ENCODE data around the gene SDC1.

The SDC1 gene

DNA sequence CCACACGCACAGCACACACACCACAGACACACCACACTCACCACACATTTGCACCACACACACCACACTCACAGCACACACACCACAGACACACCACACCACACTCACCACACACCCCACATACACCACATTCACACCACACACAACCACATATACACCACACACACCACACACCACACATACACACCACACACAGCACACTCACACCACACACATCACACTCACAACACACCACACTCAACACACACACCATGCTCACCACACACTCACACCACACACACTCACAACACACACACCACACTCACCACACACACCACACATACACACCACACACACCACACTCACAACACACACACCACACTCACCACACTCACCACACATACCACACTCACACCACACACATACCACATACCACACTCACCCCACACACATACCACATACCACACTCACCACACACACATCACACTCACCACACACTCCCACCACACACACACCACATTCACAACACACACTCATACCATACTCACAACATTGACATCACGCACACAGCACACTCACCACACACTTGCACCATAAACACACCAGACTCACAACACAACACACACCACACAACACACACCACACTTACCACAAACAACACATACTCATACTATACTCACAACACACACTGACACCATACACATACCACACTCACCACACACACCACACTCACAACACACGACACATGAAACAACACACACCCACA, 60.0 kb downstream of the SDC1 start:
- DNase-seq (ENCODE audit: low read depth), result peak; percentile 73
- TF ChIP-seq, protein P1, sequence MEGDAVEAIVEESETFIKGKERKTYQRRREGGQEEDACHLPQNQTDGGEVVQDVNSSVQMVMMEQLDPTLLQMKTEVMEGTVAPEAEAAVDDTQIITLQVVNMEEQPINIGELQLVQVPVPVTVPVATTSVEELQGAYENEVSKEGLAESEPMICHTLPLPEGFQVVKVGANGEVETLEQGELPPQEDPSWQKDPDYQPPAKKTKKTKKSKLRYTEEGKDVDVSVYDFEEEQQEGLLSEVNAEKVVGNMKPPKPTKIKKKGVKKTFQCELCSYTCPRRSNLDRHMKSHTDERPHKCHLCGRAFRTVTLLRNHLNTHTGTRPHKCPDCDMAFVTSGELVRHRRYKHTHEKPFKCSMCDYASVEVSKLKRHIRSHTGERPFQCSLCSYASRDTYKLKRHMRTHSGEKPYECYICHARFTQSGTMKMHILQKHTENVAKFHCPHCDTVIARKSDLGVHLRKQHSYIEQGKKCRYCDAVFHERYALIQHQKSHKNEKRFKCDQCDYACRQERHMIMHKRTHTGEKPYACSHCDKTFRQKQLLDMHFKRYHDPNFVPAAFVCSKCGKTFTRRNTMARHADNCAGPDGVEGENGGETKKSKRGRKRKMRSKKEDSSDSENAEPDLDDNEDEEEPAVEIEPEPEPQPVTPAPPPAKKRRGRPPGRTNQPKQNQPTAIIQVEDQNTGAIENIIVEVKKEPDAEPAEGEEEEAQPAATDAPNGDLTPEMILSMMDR (conservative IDR thresholded peaks at IDR 0.05; ENCODE audit: low read length), result no peak
- H3K4me3 ChIP-seq (ENCODE audit: low read length), result no peak overlapping the region

DNA sequence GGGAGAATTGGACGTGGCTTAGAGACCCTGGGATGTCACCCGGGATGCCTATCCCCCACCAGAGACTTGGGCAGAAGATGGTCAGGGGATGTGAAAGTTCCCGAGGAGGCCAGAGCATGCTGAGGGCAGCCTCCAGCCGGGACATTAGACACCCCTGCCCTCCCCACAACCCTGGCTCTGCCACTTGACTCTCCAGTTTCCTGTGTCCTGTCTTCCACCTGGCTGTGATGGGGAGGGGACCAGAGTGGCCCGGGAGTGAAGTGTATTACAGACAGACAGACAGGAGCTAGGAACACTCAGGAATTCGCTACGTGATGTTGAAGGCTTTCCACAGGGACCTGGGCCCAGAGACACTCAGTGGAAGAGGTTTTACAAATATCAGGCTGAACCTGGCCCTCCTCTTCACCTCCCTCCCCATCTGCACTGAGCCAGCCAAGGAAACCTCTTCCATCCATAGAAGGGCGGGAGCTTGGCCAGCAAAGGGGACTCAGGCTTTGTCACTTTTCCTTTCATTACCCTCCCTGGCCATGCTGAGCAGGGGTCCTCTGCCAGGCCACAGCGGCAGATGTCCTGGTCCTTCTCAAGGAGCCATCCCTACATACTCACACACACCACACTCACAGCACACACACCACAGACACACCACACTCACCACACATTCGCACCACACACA, 60.7 kb downstream of the SDC1 start:
- TF ChIP-seq, protein P1 (conservative IDR thresholded peaks at IDR 0.05; ENCODE audit: low read length), result no peak
- peak; percentile 42 for DNase-seq (ENCODE audit: low read depth)

DNA sequence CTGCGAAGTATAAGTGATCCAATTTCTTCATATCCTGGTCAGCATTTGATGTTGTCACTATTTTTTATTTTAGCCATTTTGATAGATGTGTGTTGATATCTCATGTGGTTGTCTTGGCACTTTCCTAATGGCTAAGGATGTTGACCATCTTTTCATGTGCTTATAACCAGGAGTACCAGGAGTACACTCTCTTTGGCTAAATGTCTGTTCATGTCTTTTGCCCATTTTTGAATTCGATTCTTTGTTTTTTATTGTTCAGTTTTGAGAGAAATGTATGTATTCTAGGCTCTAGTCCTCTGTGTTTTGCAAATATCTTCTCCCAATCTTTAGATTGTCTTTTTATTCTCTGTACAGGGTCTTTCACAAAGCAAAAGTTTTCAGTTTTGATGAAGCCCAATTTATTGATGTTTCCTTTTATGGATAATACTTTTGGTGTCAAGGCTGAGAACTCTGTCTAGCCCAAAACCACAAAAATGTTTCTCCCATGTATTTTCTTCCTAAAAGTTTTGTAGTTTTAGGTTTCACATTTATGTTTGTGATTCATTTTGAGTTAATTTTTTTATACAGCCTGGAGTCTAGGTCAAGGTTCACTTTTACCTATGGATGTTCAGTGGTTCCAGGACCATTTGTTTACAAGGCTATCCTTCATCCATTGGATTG, 65.4 kb downstream of the SDC1 start:
- TF ChIP-seq, protein P1 (conservative IDR thresholded peaks at IDR 0.05; ENCODE audit: low read length), result no peak
- no peak overlapping the region for H3K4me3 ChIP-seq (ENCODE audit: low read length)
- peak; percentile 9 for DNase-seq (ENCODE audit: low read depth)

More for the DNA sequence above, 60.7 kb downstream of the SDC1 start:
- H3K4me3 ChIP-seq (ENCODE audit: low read length), result no peak overlapping the region

DNA sequence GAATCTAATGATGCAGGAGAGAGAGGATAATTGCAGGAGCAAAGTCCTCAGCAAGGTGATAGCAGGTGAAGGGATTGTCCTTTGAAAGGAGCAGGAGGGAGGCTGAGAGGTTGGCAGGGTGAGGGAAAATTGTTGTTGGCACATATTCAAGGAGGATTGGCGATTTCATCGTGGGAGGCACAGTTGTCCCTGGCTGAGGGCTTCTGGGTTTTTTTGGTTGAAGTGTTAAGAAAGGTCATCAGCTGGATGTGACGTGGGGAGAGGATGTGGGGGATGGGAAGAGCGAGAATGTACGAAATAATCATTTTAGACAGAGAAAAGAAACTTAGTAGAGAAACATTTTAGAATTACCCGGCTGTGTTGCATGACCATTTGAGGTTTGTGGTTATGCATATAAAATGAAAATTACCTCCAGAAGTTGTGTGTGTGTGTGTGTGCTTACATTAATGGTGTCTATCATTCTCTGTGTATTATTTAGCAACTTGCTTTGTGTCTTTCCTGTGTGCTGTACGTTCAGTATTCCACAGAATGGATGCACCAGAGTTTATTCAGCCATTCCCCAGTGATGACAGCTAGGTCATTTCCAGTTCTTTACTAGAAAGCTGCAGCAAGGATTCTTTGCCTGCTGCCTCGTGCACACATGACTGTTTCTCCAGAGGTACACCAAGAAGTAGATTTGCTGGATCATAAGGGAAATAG, 67.6 kb downstream of the SDC1 start:
- TF ChIP-seq, protein P1 (conservative IDR thresholded peaks at IDR 0.05; ENCODE audit: low read length), result no peak
- peak; percentile 47 for DNase-seq (ENCODE audit: low read depth)
- no peak overlapping the region for H3K4me3 ChIP-seq (ENCODE audit: low read length)

DNA sequence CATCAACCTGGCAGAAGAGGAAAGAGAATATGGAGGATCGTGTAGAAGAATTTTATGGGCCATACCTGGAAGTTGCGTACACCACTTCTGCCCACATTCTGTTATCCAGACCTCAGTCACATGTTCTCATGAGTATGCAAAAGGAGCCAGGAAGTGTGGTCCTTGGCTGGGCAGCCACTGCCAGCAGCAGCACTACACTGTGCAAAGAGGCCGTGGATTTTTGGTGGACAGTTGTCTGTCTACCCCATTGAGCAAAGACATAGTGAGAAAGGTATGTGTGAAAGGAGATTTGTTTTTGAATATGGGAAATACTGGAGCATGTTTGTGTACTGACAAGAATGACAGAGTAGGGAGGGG, 68.1 kb downstream of the SDC1 start:
- TF ChIP-seq, protein P1 (conservative IDR thresholded peaks at IDR 0.05; ENCODE audit: low read length), result no peak
- DNase-seq (ENCODE audit: low read depth), result no peak
- no peak overlapping the region for H3K4me3 ChIP-seq (ENCODE audit: low read length)

DNA sequence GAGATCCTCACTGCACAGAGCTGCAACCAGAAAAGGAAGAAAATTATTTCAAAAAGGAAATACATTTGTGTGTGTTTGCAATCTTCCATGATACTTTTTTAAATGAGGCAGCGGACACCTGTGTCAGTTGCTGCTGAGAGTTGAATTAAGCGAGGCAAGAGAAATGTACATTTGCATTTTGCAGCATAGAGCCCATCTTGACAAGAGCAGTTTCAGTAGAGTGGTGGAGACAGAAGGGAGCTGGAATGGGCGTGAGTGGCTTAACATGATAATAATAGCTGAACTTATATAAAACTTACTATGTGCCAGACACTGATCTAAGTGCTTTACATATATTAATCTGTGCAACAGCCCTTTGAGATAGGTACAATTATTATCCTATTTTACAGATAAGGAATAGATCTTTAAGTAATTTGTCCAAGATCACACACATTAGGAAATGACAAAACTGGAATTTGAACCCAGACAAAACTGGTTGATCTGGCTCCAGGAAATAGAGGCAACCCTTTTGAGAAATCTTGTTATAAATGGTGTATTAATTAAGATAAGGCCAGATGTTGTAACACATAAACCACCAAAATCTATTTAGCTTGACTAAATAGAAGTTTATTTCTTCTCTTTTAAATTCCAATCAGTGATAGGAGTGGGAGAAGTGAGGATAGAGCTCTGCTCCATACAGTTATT, 68.7 kb downstream of the SDC1 start:
- no peak for DNase-seq (ENCODE audit: low read depth)
- TF ChIP-seq, protein P1 (conservative IDR thresholded peaks at IDR 0.05; ENCODE audit: low read length), result no peak

More for the DNA sequence above, 68.7 kb downstream of the SDC1 start:
- no peak overlapping the region for H3K4me3 ChIP-seq (ENCODE audit: low read length)

All from AG10803 (cell line).